HG03575 (cell line): ENCODE data around the gene NIN.

Source experiments
- ATAC-seq: cut with Tn5 transposase; IDR thresholded peaks from one replicate; pipeline ENCODE4 v1.9.1; 2021; ENCODE audit not compliant: unreplicated experiment, insufficient number of reproducible peaks, low FRiP score; ENCODE audit errors: extremely low read depth

NIN gene

DNA sequence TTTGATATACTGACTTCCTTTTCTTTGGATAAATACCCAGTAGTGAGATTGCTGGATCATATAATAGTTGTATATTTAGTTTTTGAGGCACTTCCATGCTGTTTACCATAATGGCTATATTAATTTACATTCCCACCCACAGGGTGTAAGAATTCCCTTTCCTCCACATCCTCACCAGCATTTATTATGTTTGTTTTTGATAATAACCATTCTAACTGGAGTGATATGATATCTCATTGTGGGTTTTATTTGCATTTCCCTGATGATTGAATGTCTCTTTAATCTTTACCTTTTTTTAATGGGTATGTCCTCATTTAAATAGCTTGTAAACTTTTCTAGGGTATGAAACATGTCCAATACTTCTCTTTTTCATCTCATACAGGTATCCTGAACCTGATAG is 151.3 kb downstream of the NIN start:
- no peak for ATAC-seq

DNA sequence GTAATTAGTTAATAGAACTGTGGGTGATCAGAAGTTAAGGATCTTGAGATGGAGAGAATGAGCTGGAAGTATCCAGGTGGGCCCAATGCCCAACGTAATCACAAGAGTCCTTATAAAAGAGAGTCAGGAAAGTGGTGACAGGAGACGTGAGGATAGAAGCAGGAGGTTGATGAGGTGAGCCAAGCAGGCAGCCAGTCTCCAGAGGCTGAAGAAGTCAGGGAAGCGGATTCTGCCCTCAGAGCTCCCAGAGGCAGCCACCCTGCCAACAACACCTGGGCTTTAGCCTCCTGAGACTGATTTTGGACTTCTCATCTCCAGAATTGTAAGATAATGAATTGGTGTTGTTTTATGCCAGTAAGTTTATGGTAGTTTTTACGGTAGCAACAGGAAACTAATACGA is 152.8 kb downstream of the NIN start:
- no peak for ATAC-seq

- no peak for ATAC-seq
These were observed 153.4 kb downstream of the NIN start for GRCh38 chr14:50677527-50678063.

DNA sequence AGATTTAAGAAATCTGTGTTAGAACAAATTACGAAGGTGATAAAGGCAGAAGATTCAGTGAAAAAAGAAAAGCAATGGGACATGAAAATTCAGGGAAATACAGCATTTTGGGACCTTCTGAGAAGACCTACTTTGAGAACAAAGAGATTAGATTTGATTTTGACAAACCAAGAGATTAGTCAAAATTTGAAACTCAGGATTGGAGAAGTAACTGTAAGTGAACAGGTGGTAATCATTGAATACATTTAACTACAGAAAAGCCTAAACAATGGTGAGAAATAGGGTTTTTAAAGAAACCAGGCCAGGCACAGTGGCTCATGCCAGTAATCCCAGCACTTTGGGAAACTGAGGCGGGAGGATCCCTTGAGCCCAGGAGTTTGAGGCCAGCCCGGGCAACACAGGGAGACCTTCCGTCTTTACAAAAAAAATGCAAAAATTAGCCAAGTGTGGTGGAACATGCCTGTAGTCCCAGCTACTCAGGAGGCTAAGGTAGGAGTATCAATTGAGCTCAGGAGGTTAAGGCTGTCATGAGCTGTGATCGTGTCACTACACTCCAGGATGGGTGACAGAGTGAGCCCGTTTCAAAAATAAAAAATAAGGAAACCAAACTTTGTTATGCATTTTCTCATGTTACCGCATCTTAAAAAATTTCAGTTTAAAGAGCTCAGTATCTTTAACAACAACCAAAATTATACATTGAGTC is 154.0 kb downstream of the NIN start:
- ATAC-seq = no peak

GRCh38 chr14:50675597-50675996 is 155.4 kb downstream of the NIN start:
- no peak for ATAC-seq

GRCh38 chr14:50670866-50671256 is 160.1 kb downstream of the NIN start:
- no peak for ATAC-seq

- ATAC-seq = no peak
These were observed 160.6 kb downstream of the NIN start for GRCh38 chr14:50670196-50670865.
